NCI-H1105 treated with DMSO at 0.1 percent for 48 hours (cell line): Measurements from ENCODE around the gene C2CD2.

Experiments used
- DNase-seq: peaks from one replicate; lab custom pipeline; 2025; lab: John Stamatoyannopoulos, UW

C2CD2 gene

DNA sequence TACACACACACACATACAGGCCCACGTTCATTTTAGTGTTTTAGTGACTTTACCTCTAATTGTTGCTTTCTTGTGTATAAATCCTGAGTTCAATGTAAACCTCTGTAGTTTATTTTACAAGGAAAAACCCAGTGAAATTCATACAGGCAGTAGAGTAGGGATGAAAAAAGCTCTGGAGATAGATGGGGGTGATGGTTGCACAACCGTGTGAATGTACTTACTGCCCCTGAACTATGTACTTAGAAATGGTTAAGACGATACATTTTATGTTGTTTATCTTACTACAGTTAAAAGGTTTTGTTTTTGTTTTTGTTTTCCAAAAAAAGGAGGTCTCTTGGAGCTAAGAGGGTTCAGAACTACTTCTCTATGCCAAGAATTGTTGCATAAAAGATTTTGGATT is 45.0 kb downstream of the C2CD2 start:
- DNase-seq: no peak

DNA sequence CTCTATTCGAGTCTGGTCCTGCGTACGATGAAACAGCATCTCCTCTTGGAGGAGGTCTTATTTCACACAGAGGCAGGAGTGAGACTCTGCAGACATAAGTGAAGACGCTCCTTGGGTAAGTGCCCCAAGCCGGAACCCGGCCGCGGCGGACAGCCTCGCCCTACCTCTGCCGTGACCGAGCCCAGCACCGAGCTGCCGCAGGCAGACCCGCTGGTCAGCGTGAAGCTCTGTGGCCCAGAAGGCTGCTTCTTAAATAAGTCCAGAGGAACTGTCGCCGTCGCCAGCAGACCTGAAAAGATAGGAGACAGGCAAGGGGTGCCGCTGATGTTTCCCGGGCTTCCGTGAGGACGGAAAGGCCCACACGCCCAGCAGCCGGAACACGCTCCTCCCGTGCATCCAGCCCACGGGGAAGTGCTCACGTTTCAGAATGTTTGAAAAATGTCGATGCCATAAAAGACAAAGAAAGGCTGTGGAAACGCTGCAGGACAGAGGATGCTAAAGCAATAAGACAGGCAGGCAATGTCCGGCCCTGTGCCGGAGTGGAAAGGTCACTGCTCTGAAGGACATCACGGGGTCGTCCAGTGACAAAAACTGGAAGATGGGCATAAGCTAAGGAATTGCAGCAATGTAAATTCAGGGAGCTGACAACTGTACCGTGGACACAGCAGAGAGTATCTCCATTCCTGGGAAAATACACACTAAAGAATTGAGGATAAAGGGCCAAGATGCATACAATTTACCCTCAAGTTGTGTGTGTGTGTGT is 46.1 kb downstream of the C2CD2 start:
- DNase-seq: no peak

DNA sequence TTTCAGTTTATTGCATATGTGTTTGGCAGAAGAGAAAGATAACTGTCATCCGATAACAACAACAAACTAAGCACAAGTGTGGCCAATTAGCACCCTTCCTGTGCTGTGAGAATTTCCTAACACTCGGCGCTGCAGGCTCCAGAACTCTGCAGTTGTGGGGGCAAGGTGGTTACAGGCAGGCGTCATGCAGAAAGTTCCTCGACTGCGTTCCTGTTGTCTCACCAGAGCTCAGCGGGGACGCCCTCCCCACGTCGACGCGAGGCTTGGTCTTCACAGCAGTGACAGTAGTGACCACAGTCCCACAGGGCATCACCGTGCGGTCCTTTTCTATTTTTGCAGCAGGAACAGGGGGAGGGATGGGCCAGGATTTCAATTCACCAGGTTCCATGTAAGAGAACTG is 47.0 kb downstream of the C2CD2 start:
- DNase-seq: no peak

- DNase-seq: no peak
Observed at GRCh38 chr21:41903559-41904351, 50.1 kb downstream of the C2CD2 start.

- DNase-seq: no peak
Observed at GRCh38 chr21:41902946-41903345, 50.9 kb downstream of the C2CD2 start.

- DNase-seq: no peak
Observed at GRCh38 chr21:41901782-41902181, 52.0 kb downstream of the C2CD2 start.

DNA sequence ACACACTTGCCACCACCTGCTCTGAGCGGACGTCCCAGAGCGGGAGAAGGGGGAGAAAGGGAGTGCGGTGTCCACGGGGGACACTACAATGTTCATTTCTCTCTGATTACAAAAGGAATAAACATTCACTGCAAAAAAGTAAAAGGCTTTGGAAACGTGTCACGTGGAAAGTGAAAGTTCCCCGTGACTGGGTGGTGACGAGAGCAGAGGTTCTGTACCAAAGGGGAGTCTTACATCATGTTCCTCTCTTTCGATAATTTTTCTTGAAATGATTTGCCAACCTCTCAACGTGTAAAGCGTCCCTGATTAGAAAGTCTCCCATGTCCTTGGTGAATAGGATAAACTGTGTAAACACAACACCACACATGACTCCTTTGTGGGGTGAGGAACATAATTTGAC is 52.7 kb downstream of the C2CD2 start:
- DNase-seq: no peak

- no peak for DNase-seq
Observed at GRCh38 chr21:41900401-41900800, 53.4 kb downstream of the C2CD2 start.

DNA sequence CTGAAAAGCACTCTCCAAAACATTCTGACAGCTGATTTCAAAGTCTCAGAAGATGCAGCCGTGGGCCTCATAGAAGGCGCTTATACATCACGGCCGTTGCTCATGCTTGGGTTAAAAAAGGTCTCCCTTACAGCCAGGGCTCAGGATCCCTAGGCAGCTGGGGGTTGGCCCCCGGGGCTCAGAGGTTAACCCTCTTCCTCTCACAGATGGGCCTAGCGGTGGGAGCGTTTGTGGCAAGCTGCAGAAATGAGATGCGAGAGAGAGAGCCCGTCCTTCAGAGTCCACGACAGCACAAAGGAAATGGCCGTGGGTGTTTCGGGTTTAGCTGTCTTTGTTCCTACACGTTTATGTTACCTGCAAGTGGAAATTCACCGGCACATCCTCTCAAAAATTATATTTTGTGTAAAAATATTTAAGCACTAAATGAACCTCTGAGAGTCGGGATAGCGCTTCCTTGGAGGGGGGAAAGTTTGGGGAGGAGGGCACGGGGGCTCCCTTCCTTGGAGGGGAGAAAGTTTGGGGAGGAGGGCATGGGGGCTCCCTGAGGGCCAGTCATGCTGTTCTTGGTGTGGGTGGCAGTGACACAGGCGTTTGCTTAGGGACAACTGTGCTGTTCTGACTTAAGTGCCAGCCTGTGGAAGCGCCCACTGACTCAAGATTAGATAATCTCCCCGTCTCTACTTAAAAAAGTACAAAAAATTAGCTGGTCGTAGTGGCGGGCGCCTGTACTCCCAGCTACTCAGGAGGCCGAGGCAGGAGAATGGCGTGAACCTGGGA is 54.2 kb downstream of the C2CD2 start:
- DNase-seq: no peak

- DNase-seq: no peak
Observed at GRCh38 chr21:41898998-41899397, 54.8 kb downstream of the C2CD2 start.

- DNase-seq: no peak
Observed at GRCh38 chr21:41897700-41898099, 56.1 kb downstream of the C2CD2 start.

DNA sequence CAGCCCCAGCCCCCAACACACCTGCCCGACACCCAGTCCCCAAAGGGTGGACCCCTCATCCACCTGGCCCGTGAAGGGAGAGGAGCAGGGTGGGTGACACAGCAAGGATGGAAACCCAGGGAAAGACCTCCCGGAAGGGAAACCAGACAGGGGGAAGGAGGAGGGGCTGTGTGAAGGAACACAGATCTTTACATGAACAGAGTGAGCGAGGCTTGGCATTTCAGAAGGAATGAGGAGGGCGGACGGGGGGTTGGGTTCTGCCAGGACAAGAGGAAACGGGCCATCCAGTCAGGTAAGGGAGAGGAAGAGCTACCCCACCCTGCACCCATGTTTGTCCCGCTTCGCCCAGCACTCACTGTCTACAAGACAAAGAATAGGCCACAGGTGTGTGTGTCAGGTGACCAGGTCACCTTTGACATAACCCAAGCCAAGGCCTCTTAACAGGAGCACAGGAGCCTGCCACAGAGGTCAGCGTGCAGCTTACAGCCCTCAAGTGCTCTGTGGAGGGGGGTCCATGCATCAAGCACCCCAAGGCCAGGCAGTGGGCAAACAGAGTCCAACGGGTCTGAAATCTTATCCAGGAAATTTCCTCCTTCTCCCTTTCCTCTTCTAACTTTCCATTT is 56.7 kb downstream of the C2CD2 start:
- DNase-seq: no peak

- DNase-seq: no peak
Observed at GRCh38 chr21:41895643-41896493, 58.0 kb downstream of the C2CD2 start.

- no peak for DNase-seq
Observed at GRCh38 chr21:41894922-41895557, 58.8 kb downstream of the C2CD2 start.

DNA sequence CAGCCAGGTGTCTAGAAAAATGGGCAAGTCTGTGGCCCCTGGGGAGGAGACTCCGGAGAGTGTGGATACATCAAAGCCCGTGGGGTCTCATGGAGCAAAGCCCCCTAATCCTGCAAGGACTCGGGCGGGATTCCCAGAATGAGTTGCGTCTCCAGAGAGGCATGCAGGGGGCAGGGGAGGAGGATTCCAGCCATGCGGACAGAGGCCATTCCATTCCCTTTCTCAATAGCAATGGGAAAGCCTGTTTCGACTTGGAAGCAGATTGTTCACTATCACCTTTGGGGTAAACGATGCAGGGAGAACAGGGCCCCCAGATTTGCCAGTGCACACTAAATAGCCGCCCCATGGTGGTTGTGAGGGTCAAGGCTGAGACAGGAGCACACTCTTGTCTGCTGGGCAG is 59.3 kb downstream of the C2CD2 start:
- DNase-seq: no peak

DNA sequence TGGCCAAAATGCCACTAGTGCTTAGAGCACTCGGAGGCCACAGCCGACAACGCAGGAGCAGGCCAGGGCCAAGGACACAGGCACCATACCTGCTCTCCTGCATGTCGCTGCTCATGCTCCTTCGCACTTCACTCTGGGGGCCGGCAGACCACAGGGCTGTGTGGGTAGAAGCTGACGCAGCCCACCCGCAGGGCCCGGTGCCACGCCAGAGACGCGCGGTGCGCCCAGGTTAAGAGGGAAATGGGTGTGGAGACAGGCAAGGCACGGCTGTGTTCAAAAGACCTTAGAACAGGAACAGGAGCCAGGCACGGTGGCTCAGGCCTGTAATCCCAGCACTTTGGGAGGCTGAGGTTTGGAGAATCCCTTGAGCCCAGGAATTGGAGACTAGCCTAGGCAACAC is 61.1 kb downstream of the C2CD2 start:
- no peak for DNase-seq

GRCh38 chr21:41891132-41891531 is 62.7 kb downstream of the C2CD2 start:
- no peak for DNase-seq

GRCh38 chr21:41890355-41890754 is 63.5 kb downstream of the C2CD2 start:
- DNase-seq: no peak

- no peak for DNase-seq
Observed at GRCh38 chr21:41888749-41889376, 65.0 kb downstream of the C2CD2 start.

GRCh38 chr21:41887667-41888066 is 66.2 kb downstream of the C2CD2 start:
- no peak for DNase-seq
